Measurements from ENCODE around the gene ARHGAP10. TPM values are rescaled to one million over a fixed set of nuclear protein-coding genes. Genes with fewer than 3 reads are reported as not detected.

Gene ARHGAP10, protein sequence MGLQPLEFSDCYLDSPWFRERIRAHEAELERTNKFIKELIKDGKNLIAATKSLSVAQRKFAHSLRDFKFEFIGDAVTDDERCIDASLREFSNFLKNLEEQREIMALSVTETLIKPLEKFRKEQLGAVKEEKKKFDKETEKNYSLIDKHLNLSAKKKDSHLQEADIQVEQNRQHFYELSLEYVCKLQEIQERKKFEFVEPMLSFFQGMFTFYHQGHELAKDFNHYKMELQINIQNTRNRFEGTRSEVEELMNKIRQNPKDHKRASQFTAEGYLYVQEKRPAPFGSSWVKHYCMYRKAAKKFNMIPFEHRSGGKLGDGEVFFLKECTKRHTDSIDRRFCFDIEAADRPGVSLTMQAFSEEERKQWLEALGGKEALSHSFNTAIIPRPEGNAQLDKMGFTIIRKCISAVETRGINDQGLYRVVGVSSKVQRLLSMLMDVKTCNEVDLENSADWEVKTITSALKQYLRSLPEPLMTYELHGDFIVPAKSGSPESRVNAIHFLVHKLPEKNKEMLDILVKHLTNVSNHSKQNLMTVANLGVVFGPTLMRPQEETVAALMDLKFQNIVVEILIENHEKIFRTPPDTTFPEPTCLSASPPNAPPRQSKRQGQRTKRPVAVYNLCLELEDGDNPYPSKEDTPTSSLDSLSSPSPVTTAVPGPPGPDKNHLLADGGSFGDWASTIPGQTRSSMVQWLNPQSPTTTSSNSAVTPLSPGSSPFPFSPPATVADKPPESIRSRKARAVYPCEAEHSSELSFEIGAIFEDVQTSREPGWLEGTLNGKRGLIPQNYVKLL
- total RNA-seq (2022; extraction: Qiagen RNA extraction), result 13.1 to 16.9 TPM (median 14.9 TPM) in 5 replicates

DNA sequence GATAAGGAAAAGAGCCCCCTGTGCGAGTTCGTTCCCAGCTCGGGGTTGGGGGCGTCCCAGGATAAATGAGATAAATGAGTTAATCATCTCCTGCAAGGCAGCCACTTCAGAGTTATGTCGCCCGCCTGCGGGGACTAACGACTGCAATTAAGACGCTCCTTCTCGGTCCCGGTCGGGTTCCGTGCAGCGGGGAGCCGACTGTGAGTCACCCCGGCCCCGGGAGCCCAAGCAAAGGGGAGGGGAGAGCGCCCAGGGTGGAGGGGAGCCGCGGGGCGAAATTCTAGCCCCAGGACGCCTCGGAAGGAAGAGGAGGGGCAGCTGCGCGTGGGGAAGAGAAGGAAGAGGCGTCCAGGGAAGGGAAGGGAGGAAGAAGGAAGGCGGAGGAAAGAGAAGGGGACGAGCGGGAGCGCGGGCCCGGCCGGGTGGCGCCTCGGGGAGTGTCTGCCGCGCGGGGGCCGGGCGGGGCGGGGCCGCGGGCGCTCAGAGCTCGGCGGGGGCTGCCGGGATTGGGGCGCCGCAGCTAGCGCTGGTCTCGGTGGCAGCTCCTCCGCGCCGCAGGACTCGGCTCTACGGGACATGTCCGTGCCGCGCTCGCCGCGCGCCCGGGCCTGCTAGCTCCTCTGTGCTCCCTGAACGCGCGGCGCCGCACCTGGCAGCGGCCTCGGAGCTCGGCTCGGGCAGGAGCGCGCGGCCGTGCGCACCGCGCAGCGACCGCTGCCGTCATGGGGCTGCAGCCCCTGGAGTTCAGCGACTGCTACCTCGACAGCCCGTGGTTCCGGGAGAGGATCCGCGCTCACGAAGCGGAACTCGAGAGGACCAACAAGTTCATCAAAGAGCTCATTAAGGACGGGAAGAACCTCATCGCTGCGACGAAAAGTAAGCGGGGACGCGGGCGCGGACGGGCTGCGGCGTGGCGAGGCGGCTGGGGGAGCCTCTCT is at the start of gene ARHGAP10:
Gene ARHGAP10, plus strand, starts transcription at position 509 of the 938 bp plus-strand sequence. Its CDS starts 214 bp downstream, at position 723.

DNA sequence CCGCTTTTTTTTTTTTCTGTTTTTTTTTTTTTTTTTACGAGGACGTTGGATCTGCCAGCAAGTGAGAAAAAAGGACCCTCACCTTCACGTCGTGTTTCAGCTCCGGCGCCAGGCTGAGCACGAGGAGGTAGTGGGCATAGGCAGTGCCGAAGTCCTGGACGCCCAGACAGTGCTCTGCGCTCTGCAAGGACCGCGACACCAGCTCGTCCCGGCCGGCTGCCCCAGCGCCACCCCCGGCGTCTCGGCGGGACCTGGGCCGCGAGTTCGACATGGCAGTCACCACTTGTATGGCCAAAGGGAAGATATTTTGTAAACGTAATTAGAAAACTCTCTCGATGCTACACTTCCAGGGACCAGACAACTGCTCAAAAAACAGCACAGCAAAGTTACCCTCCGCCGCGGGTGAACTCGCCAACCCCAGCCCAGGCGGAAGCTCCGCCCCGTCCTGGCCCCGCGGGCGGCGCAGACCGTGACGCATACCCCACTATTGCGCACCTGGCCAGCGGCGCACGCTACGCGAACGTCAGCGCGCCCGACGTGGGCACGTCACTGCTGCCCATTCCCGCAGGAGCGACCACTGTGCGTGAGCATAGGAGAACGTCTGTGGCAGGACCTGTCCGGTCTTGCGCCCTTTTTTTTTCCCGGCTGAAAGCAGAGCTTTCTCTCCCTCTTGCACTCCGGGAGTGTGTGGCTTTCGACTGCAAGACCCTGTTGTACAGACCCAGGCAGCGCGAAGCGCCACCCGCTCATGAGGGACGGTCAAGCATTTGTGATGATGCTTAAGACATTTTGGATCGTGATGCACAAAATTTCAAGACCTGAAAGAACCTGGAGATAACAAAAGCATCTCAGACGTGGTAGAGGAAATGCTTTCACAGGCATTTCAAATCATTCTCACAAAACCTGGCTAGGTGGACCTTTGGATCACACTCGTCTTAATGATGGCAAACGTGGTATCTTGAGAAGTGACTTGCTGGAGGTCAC is 47.9 kb upstream of the ARHGAP10 start, which contains the start of gene PRMT9:
Gene PRMT9, minus strand, starts transcription at position 447 of the 984 bp plus-strand sequence. Its CDS starts 176 bp downstream, at position 271.

Other genes with a start within 250 kb of the ARHGAP10 start
- 18.9 to 24.3 TPM (median 21.8 TPM) in 5 replicates for gene TMEM184C, start 114.7 kb upstream of the ARHGAP10 start, total RNA-seq (2022; extraction: Qiagen RNA extraction)
- 2.4 to 3.2 TPM (median 2.9 TPM) in 5 replicates for gene PRMT9, start 47.9 kb upstream of the ARHGAP10 start, total RNA-seq (2022; extraction: Qiagen RNA extraction)

Data from A549 treated with Hydrocortisone at 1 μM for 4 hours (cell line).